Measurements from ENCODE around the gene ELFN2.
A peak's percentile ranks its signal among the peaks of the same experiment; 100 is the strongest.

Gene ELFN2

DNA sequence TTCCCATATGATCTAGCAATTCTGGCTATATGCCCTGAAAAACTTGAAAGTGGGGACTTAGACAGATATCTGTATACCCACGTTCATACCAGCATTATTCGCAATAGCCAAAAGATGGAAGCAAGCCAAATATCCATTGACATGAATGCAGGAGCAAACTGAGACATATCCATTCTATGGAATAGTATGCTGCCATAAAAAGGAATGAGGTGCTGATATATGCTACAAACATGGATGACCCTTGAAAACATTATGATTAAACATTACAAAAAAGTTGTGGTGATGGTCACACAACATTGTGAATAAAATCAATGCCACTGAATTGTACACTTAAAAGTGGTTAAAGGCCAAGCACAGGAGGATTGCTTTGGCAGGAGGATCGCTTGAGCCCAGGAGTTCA, 33.4 kb upstream of the ELFN2 start:
- no peak overlapping the region for H3K9ac ChIP-seq (ENCODE audit: low read depth, low read length)
- ATAC-seq (ENCODE audit: insufficient read depth, low read depth) (no peak), DNase-seq (no peak)
- no peak overlapping the region for H2AFZ ChIP-seq (ENCODE audit: low read depth, low read length)
- H3K9me3 ChIP-seq (ENCODE audit: insufficient read depth, low read length, severe bottlenecking), result no peaks in the 10 kb centered on the region
- H3K4me1 ChIP-seq (ENCODE audit: insufficient read depth, low read length), result no peaks in the 10 kb centered on the region
- no peaks in the 10 kb centered on the region for H3K27me3 ChIP-seq (ENCODE audit: insufficient read depth, low read length, poor library complexity)
- H3K27ac ChIP-seq (ENCODE audit: low read length), result no peak overlapping the region
- no peak overlapping the region for H3K4me3 ChIP-seq (ENCODE audit: low read depth in 1 of 2, low read length in 2 of 2)
- H3K79me2 ChIP-seq (ENCODE audit: insufficient read depth, low read length), result no peaks in the 10 kb centered on the region
- peaks cover 15% of the 10 kb centered on the region for H4K20me1 ChIP-seq (ENCODE audit: insufficient read depth, low read length)
- TF ChIP-seq EZH2 (IDR thresholded peaks at IDR 0.05; ENCODE audit: borderline replicate concordance, low read depth, low read length, severe bottlenecking) (no peak), CTCF (IDR thresholded peaks at IDR 0.05; ENCODE audit: borderline replicate concordance, extremely low read depth, low read length, poor library complexity, severe bottlenecking) (no peak)
- no peak overlapping the region for H3K4me2 ChIP-seq (ENCODE audit: insufficient read depth, low read length)
- H3K36me3 ChIP-seq (ENCODE audit: insufficient read depth, low read length), result no peaks in the 10 kb centered on the region

- peaks cover 15% of the 10 kb centered on the region for H4K20me1 ChIP-seq (ENCODE audit: insufficient read depth, low read length)
- H3K79me2 ChIP-seq (ENCODE audit: insufficient read depth, low read length), result no peaks in the 10 kb centered on the region
- no peak for TF ChIP-seq EZH2 (IDR thresholded peaks at IDR 0.05; ENCODE audit: borderline replicate concordance, low read depth, low read length, severe bottlenecking)
- no peak for TF ChIP-seq CTCF (IDR thresholded peaks at IDR 0.05; ENCODE audit: borderline replicate concordance, extremely low read depth, low read length, poor library complexity, severe bottlenecking)
- H3K4me1 ChIP-seq (ENCODE audit: insufficient read depth, low read length), result no peaks in the 10 kb centered on the region
- ATAC-seq (ENCODE audit: insufficient read depth, low read depth) (no peak), DNase-seq (no peak)
- H3K9ac ChIP-seq (ENCODE audit: low read depth, low read length), result no peak overlapping the region
- H3K9me3 ChIP-seq (ENCODE audit: insufficient read depth, low read length, severe bottlenecking), result no peaks in the 10 kb centered on the region
- H3K27ac ChIP-seq (ENCODE audit: low read length), result no peak overlapping the region
- no peak overlapping the region for H3K4me3 ChIP-seq (ENCODE audit: low read depth in 1 of 2, low read length in 2 of 2)
- H2AFZ ChIP-seq (ENCODE audit: low read depth, low read length), result no peak overlapping the region
- H3K4me2 ChIP-seq (ENCODE audit: insufficient read depth, low read length), result no peak overlapping the region
- H3K36me3 ChIP-seq (ENCODE audit: insufficient read depth, low read length), result no peaks in the 10 kb centered on the region
- no peaks in the 10 kb centered on the region for H3K27me3 ChIP-seq (ENCODE audit: insufficient read depth, low read length, poor library complexity)
Measured at GRCh38 chr22:37459206-37459605, 31.9 kb upstream of the ELFN2 start.

GRCh38 chr22:37457093-37457893, 30.0 kb upstream of the ELFN2 start:
- H2AFZ ChIP-seq (ENCODE audit: low read depth, low read length), result no peak overlapping the region
- no peaks in the 10 kb centered on the region for H3K9me3 ChIP-seq (ENCODE audit: insufficient read depth, low read length, severe bottlenecking)
- ATAC-seq (ENCODE audit: insufficient read depth, low read depth), result peak; percentile 98
- no peak overlapping the region for H3K4me2 ChIP-seq (ENCODE audit: insufficient read depth, low read length)
- no peak overlapping the region for H3K9ac ChIP-seq (ENCODE audit: low read depth, low read length)
- TF ChIP-seq EZH2 (IDR thresholded peaks at IDR 0.05; ENCODE audit: borderline replicate concordance, low read depth, low read length, severe bottlenecking), result no peak
- TF ChIP-seq CTCF (IDR thresholded peaks at IDR 0.05; ENCODE audit: borderline replicate concordance, extremely low read depth, low read length, poor library complexity, severe bottlenecking), result peak; percentile 97
- DNase-seq, result peak; percentile 75
- H4K20me1 ChIP-seq (ENCODE audit: insufficient read depth, low read length), result peaks cover 5% of the 10 kb centered on the region
- H3K36me3 ChIP-seq (ENCODE audit: insufficient read depth, low read length), result no peaks in the 10 kb centered on the region
- no peak overlapping the region for H3K27ac ChIP-seq (ENCODE audit: low read length)
- H3K4me3 ChIP-seq (ENCODE audit: low read depth in 1 of 2, low read length in 2 of 2), result no peak overlapping the region
- no peaks in the 10 kb centered on the region for H3K4me1 ChIP-seq (ENCODE audit: insufficient read depth, low read length)
- no peaks in the 10 kb centered on the region for H3K27me3 ChIP-seq (ENCODE audit: insufficient read depth, low read length, poor library complexity)
- H3K79me2 ChIP-seq (ENCODE audit: insufficient read depth, low read length), result no peaks in the 10 kb centered on the region
